Adrenal gland (tissue), 5 donors: ENCODE measurements around the gene MED1.

ENCODE experiments used
- POLR2A ChIP-seq, 2 donors: fragments of 450-650 bp; IDR thresholded peaks; one replicate each; pipeline ENCODE4 v1.6.1; 2017; ENCODE audit warnings: antibody characterized with exemption in 2 of 2, mild to moderate bottlenecking in 2 of 2, moderate library complexity in 1 of 2
- TF ChIP-seq, protein P1 (sequence below), 6 experiments: fragments of 450-650 bp in 4 of 6; fragments of 200-600 bp in 2 of 6; sonication (generic) in 1 of 6; IDR thresholded peaks; 1 replicate in 5 of 6; 2 replicates in 1 of 6; pipeline versions ENCODE4 v1.5.1 to v1.8.0; 2016 to 2021; ENCODE audit warnings: antibody characterized with exemption in 6 of 6, mild to moderate bottlenecking in 2 of 6, moderate library complexity in 1 of 6
- donor health status: DM: no; HTN: no; CAD: no.

DNA sequence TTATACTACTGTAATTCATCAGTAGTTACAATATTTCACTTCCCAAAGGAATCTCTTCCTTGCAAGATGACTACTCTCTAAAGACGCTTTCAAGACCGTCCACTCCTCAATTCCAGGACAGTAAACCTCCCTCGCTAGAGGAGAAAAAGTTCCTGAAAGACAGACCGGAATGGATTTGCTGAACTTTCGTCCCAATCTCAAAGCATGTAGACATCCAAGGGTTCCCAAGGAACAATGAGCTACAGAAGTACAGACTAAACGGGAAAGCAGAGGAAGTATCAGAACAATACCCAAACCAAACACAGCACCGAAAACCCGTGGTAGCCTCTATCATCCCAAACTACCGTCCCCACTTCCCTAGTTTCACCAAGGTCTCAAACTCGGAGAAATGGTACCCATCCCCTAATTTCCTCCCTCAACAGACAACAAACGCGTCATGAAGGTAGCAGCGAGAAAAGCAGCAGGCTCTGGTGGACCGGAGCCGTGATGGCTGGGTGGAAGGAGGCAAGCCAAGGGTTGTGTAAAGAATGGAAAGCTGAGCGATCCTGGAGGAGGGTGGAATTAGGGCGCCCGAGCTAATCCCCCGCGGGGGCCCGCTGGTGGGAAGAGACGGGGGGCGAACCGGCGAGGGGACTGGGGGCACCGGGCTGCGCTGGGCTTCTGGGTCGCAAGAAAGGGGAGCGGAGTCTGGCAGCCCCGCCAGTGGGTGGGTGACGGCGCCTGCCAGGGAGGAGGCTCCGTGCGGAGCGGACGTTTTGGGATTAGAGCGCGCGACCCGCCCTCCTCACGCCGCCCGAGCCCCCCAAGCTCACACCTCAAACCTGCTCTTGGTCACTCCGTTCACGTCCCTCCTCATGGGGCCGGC is 50.3 kb downstream of the MED1 start:
- no peak for TF ChIP-seq POLR2A (IDR thresholded peaks at IDR 0.05)
- TF ChIP-seq, protein P1, sequence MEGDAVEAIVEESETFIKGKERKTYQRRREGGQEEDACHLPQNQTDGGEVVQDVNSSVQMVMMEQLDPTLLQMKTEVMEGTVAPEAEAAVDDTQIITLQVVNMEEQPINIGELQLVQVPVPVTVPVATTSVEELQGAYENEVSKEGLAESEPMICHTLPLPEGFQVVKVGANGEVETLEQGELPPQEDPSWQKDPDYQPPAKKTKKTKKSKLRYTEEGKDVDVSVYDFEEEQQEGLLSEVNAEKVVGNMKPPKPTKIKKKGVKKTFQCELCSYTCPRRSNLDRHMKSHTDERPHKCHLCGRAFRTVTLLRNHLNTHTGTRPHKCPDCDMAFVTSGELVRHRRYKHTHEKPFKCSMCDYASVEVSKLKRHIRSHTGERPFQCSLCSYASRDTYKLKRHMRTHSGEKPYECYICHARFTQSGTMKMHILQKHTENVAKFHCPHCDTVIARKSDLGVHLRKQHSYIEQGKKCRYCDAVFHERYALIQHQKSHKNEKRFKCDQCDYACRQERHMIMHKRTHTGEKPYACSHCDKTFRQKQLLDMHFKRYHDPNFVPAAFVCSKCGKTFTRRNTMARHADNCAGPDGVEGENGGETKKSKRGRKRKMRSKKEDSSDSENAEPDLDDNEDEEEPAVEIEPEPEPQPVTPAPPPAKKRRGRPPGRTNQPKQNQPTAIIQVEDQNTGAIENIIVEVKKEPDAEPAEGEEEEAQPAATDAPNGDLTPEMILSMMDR (IDR thresholded peaks at IDR 0.05): no peak
